ENCODE measurements around the gene SHC3.

The SHC3 gene

DNA sequence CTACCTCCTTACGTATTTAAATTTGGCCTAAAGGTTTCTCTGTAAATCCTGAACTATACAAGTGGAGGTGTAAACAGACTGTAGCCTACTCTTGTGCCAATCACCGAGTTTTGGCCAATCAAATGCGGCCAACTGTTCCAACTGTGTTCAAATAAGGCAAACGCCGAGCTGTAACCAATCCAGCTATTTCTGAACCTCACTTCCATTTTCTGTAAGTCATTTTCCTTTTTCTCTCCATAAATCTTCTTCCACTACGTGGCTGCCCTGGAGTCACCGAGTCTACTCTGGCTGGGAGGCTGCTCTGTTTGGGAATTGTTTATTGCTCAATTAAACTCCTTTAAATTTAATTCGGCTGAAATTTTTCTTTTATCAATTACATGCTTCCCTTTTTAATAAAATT, 129.0 kb downstream of the SHC3 start:
- DNase-seq: no peak

DNA sequence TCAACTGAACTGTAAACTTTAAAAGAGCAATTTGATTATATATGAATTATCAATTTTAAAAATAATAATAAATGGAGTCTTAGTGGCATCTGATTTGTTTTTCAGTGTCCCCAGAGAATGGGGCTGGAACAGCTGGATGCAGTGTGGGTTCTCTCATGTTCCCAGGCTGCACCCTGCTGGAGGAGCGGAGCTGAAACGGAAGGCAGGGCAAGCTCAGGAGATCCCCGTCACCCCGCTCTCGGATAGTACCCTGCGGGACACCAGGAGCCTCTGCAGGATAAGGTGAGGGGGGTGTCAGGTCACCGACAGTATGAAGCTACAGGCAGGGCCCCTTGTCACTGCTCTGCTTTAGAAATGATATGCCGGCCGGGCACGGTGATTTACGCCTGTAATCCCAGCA, 130.0 kb downstream of the SHC3 start:
- DNase-seq: no peak

DNA sequence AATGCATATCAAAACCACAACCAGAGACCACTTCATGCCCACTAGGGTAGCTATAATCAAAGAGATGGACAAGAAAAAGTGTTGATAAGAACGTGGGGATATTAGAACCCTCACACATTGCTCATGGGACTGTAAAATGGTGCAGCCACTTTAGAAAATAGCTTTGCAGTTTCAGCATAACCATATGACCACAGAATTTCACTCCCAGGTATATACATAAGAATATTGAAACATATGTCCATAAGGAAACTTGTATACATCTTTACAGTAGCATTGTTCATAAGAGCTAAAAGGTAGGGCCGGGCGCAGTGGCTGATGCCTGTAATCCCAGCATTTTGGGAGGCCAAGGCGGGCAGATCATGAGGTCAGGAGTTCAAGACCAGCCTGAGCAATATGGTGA, 131.0 kb downstream of the SHC3 start:
- no peak for DNase-seq

DNA sequence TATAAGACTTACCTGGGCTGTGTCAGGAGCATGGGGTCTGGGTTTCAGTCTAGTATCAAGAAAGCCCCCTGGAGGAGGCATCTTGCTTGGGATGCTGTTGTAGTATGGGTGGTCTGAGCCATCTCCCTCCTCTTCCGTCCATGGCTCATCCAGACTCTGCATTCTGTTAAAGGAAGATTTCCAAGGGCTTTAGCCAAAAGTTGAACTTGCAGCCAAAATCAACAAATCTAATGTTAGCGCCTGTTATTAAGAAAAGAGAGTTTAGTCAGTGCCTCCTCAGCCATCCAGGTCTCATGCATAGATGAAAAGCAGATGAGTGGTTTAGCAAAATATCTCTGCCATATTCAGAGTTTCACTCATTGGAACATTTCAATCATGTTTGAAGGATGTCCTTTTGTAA, 131.8 kb downstream of the SHC3 start:
- DNase-seq: no peak

DNA sequence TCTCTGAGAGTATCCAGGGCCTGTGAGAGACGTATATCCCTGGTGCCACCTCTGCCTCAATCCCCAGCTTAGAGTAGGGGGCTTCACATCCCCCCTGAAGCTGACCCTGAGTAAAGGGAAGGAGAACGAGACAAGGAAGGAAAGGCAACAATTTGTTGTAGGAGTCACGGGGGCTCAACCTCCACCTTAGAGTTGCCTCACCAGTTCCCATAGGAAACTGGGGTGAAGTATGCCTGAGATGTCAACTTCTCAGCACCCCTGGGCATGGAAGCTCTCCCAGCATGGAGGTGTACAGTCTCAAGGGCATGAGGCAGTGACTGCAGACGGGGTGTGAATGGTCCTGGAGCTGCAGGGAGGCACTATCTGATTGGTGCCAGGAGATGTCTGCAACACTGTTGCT, 133.7 kb downstream of the SHC3 start:
- DNase-seq: no peak

DNA sequence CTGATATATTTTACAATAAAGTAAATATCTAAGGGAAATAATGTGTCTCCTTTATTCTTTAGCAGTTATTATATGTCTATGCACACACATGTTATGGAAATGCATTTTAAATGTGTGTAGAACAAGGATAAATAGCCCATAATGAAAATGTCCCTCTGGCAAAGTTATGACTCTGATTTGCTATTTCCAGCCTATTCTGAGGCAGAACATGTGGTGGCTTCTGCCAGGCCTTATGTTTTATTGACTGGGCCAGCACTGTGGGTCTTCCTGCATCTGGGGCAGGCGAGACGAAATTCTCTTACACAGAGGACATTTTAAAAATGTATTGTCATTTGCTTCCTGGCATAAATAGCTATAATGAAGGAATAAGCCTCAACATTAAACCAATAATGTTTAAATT, 134.5 kb downstream of the SHC3 start:
- no peak for DNase-seq

DNA sequence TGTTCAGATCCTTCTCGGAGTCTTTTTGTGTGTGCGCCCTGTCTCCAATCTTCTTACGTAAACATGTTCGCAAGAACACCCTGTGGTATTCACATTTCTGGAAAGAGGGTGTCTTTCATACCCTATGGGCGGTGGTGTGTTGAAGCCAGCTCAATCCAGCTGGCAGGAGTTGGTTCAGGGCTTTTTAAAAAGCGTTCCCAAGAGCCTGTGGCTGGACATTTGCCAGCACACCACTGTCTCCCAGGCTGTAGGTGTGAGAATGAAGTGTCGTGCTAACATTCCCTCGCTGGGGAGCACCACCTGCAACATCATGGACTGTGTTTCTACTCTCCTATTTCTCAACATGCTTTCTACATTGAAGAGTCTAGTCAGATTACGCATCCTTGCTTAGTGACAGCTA, 135.6 kb downstream of the SHC3 start:
- no peak for DNase-seq

DNA sequence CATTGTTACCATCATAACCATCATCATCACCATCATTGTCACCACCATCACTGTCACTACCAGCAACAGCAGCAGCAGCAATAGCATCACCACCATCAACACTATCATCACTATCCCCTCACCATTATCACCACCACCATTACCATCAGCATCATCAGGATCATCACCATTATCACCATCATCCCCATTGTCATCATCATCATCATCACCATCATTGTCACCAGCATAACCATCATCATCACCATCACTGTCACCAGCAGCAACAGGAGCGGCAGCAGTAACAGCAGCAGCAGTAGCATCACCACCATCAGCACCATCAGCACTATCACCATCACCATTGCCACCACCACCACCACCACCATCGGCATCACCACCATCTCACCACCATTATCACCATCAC, 139.0 kb downstream of the SHC3 start:
- no peak for DNase-seq

DNA sequence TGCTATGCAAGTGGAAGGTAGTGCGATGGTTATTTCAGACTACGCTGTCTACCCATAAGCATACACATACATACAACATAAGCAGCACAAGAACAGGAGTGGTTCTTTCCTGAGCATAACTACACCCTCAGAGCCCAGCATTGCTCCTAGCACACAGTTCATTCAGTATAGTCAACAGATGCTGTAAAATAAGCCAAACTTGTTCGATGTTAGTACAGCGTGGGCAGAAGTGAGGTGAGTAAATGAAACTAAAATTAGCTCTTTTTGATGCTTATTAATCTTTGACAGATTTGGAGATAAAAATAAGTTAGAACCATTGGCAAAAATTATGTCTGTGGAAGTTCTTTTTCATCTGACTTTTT, 139.5 kb downstream of the SHC3 start:
- no peak for DNase-seq

DNA sequence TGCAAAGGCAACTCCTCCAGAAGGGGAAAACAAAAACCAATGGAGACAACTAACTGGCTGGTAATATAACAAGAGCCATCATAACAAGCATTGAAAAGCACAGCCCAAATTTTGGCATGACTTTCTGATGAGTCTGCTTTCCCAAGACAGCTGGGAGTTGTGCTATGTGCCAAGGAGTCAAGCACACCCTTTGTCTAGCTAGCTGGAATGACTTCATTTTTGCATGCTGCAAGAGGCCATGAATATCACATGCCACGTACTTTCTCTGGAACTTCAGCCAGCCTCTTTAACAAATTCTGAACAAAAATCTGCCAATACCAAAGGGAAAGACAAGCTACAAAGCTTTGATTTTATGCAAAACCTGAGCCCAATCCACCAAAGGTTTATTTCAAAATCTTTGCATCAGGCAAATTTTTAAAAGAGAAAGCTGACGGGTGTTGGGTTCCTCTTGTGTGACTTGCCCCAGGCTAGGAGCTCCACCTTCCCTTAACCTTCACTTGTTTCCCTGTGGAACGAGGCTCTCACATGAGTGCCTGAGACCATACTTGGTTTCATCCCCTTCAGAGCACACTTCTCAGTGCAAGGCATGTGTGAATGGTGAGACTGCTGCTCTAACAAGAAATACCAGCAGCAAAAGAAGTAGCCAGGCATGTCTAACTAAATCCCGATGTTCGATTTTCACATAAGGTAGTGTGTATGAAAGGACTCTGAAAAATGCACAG, 140.1 kb downstream of the SHC3 start:
- no peak for DNase-seq

DNA sequence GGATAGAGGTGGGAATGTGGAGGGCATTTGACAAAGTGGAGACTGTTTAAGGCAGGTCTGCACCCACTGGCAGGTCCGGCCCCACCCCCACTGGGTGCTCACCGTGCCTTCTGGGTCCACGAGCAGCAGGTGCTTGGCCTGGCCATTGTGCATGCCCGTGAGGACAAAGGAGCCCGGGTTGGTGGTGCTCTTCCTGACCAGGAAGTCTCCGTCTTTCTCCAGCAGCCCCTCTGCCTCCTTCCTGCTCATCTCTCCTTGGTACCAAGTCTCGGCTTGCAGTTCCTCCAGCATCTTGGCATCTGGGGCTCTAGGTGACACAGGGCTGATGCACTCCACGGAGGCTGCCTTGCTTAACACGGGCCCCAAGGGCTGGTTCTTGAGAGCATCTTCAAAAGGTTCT, 140.7 kb downstream of the SHC3 start:
- no peak for DNase-seq

DNA sequence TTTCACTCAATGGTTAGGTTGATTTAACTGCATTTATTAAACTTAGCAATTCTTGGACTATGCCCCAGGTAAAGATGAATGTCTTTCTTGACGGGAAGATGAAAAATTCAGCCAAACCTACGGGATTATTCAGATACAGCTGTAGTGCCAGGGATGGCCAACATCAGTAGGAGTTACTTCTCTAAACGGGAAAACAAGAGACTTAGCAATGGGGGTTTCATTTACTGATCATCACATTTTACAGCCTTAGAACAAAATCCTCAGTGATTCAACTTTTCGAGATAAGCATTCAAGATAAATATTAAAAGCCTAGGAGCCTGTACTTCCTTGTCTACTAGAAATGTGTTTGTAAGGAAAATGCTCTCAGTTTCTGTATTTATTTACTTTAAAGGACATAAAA, 141.3 kb downstream of the SHC3 start:
- DNase-seq: no peak

DNA sequence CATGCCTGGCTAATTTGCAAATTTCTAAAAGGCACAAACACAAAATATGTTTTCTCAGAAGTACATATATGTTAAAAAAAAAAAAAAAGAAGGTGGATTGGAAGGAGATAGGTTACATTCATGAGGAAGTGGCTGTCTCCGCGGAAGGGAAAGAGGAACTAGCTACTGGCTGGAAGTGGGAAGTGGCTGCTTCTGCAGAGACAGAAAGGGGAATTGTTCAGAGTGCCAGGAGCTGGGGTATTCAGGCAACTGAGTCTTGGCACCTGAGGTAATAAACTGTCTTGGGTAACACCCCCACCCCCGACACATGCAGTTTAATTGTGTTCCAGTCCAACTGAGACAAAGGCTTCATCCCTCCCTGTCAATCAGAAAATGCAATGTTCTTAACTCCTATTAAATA, 141.7 kb downstream of the SHC3 start:
- no peak for DNase-seq

DNA sequence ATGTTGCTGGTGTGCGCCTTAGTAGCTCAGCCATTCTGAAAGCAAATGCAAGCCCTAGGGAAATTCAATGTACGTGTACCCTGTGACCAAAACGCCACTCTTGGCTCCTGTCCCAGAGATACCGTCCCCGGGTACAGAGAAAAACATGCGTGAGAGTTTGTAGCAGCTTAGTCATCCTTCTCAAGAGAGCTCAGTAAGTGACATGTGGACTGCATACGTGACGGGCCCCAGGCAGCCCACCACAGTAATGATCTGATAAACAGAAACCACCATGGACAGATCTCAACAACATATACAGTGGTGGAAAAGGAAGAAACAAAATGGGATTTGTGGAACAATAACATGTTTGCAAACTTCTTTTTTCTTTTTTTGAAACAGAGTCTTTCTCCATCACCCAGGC, 142.2 kb downstream of the SHC3 start:
- no peak for DNase-seq

DNA sequence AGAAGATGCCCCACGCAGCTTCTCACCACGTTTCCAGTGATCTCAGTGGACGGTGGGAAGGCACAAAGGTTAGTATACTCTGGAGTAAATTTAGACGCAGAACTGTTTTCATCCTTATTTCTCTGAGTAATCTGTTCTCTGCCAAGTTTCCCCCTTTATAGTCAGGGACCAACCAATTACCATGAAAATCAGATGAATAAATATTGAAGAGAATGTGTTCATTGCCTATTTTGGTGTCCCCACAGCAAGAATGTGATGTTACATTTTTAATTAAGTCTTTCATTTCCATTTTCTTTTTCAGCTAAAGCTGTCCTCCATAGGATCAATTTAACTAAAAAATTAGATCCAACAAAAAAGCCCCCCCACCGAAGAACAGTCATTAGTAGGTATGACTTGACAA, 146.0 kb downstream of the SHC3 start:
- no peak for DNase-seq

DNA sequence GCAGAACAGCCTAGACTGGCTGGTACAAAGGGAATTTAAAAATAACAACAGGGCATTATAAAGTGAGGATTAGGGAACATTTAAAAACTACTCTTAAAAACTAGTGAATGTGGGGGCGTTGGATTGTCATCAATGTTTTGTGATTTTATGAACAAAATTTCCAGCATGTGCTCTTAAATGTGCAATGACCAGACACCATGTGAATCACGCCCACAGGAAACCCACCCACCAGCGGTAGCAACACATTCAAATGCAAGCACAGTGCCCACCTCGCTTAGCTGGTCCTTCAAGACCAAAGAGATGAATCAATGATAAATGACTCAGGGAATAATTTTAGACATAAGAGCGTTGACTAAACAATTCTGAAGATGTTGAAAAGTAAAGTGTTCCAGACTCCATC, 146.4 kb downstream of the SHC3 start:
- DNase-seq: no peak

DNA sequence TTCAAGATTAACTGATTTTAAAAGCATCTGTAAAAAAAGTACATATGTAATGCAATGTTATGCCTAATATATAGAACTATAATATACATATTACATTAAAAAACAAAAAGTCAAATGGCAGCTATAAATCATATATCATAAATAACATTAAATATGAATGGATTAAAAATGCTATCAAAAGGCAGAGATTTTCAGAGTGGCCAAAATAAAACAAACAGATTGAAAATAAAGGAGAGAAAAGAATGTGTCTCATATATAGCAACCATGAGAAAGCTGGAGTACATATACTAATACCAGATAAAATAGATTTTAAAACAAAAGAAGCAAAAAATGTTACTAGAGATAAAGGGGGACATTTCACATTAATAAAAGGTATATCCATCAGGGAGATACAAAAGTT, 148.8 kb downstream of the SHC3 start:
- no peak for DNase-seq

DNA sequence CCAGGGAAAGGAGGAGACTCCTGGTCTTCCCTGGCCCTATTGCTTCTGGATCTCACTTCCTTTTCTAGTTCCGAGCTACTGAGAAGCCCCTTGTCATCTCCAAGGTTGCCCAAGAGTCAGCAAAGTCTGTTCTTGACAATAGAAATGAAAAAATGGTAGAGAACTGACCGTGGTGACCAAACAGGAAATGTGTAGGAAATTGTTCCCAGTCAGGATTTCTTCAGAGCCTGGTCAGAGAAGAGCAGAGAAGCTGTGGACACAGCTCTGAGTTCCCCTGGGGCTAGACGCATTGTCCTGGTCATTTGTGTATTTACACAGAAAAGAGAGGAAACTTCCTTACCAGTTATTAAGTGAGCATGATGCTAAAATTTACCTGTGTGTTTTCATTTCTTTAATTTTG, 151.7 kb downstream of the SHC3 start:
- no peak for DNase-seq

DNA sequence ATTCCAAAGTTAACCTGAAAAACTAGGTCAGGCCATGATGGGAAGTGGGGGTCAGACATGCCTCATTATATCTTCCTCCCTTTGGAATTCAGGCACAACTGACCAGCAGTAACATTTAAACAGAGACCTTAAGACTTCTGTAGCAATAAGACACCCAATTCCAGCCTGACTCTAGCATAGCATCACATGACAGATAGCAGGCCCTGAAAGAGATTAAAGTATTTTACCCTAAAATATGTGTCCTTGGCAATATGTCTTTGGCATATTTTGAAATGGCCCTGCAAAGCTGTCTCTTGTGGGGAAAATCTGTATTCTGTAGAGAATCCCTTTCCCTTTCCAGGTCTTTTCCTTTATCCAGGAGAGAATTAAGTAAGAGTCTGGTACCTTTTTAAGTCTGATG, 153.1 kb downstream of the SHC3 start:
- no peak for DNase-seq

DNA sequence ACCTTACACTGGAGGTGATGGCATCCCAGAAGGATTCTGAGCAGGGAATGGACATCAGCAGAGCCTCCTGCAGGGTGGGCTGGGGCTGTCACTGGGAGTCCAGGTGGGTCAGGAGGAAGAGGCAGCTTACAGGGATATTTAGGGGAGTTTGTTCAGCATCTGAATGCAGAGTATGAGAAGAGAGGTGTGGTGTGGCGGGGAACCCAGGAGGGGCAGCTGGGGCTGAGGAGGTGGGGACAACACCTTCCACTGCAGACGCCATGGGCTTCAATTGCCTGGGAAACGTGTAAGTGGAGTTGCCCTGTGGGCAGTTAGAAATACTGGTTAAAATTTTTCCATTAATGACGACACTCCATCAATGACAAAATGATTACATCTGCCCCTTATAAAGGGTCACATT, 153.9 kb downstream of the SHC3 start:
- no peak for DNase-seq

DNA sequence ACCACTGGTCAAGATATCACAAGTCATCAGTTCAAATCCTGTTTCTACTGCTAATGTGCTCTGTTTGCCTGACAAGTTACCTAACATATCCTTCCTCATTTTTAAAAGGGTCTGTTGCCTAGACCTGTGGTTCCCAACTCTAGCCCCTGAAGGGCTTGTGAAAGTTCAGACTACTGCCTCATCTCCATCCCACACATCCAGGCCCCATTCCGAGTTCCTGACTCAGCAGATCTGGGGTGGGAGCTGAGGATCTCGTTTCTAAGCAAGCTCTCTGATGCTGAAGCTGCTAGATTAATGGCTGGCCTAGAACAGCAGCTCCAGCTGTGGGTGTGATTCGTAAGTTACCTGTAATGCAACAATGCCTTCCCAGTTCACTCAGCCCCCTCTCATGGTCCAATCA, 154.9 kb downstream of the SHC3 start:
- DNase-seq: no peak

DNA sequence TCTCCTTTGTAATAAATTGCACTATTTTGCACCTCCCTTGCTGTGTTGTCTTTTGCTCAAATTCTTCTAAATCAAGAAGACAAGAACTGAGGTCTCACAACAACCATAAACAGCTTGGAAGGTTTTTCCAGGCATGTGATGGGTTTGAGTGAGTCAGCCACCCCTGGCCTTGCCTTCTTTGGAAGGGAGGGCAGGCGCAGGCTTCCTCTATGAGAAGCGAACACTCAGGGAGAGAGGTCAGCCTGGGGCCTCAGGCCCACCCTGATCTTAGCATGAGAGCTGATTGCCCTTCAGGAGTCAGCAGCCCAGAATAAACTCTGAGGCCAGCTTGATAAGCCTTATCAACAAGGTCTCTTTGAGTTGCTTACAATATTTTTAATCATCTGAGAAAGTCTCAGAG, 155.7 kb downstream of the SHC3 start:
- no peak for DNase-seq

DNA sequence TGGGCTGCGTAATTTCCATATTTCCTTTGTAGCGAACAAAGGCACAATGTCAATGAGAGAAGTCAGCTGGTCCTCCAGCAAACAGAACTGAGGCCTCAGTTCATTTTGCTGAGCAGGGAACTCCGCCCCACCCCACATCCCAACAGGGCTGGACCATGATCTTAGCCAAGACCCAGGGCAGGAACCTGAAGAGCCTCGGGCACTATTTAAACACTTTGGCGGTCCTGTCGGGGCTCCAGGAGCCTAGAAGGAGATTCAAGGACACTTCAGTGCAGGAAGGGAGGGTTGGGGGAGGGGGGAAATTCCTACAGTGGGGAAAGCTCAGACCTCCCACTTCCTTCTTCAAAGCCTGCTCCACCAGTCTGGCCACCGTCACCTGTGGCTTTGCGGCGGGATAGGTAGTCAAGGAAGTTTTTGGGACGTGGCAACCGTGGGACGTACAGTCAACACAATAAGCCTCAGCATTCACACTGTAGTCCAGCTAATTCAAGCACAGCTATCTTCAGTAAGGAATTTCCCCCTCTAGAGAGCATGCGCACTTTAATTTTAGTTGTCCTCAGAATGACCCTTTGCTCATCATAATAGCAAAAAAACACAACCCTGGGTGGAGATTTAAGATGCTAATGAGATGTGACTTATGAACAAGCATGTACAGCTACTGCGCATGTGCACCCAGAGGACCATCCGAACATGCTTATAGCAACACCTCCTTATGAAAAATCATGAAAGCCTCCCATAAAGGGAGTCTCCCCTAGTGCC, 156.4 kb downstream of the SHC3 start:
- DNase-seq: no peak

DNA sequence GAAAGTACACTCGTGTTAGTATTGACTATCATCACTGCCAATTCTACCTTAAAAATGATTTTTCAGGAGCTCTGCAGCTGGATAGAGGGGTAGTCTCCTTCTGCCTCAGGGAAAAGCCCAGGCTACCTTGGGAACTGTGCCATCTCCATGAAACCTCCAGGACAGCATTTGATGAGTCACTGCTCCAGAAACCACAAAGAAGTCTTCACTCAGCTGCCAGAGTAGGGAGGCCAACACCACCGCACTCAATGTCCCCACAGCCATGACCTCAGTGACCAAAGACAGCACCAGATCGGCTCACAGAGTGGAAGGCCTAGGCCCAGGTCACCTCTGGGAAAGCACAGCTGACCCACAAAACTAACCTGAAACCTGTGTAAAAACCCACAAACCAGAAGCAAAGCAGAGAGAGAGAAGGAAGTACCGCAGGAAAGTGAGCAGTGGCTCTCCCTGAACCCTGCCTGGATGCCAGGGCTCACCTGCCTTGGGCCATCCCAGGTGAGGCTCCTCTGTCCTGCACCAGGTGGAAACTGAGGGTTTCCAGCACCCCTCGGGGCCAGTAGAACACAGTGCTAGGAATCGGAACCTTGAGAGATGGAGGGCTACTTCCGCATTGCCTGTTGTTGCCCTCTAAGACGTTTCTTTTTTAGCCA, 157.3 kb downstream of the SHC3 start:
- no peak for DNase-seq

DNA sequence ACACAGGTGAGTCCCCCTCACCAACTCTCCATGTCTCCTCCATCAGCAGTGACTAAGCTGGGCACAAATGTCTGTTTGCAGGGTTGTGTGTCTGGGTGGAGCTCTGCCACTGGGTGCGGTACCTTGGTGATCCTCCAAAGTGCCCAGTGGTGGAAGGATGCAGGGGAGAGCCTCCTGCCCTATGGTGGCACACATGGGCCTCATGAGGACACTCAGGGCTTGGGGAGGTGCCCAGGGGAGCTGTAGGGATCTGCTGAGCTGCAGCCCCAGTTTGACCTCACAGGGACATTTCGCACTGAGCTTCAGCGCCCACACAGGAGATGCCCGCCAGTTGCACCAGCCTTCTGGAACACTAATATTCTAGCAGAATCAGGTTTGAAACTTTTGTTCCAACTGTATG, 157.9 kb downstream of the SHC3 start:
- DNase-seq: no peak

All from NCI-H2227 treated with DMSO at 0.1 percent for 48 hours (cell line).